Measurements from ENCODE around the gene HCN4. TPM values are rescaled to one million over a fixed set of nuclear protein-coding genes. Genes with fewer than 3 reads are reported as not detected.

HCN4 gene
- total RNA-seq, 2 experiments from 2014 or later, result not detected

- ATAC-seq (ENCODE audit: poor library complexity) (no peak), DNase-seq (no peak)
- H3K36me3 ChIP-seq (ENCODE audit: insufficient read depth, low read length), result no peaks in the 10 kb centered on the region
- Mint-ChIP-seq H3K4me1 (ENCODE audit: low read depth) (no peaks in the 10 kb centered on the region), H3K36me3 (ENCODE audit: low read depth) (no peaks in the 10 kb centered on the region), H3K27me3 (peaks cover 10% of the 10 kb centered on the region), H3K27ac (no peak overlapping the region), H3K9me3 (no peaks in the 10 kb centered on the region), H3K4me3 (no peak overlapping the region)
- H3K4me1 ChIP-seq (ENCODE audit: insufficient read depth, low read length), result no peaks in the 10 kb centered on the region
- intact Hi-C loops (cut with DNase I, micrococcal nuclease), result no loop called here
- TF ChIP-seq CTCF (IDR thresholded peaks at IDR 0.05), result no peak
- H3K27ac ChIP-seq (ENCODE audit: low read depth in 1 of 2, low read length in 2 of 2), result no peak overlapping the region
- H3K9me3 ChIP-seq (ENCODE audit: control insufficient read depth in 1 of 2, insufficient read depth in 1 of 2, low read length in 2 of 2), result peaks cover 0 to 20% of the 10 kb centered on the region in 2 experiments
- peaks cover 0 to 2% of the 10 kb centered on the region in 2 experiments for H3K27me3 ChIP-seq (ENCODE audit: control insufficient read depth in 1 of 2, insufficient read depth in 2 of 2, low read length in 2 of 2)
- ChIA-PET POLR2A (no interaction called here), CTCF (no interaction called here)
- no peak overlapping the region for H3K4me3 ChIP-seq (ENCODE audit: low read length)
Observed at GRCh38 chr15:73349191-73349590, 19.6 kb downstream of the HCN4 start.

- no peak for ATAC-seq (ENCODE audit: poor library complexity)
- no peak for TF ChIP-seq CTCF (IDR thresholded peaks at IDR 0.05)
- CTCF ChIA-PET, result no interaction called here
- H3K27me3 Mint-ChIP-seq, result peaks cover 8% of the 10 kb centered on the region
- Histone ChIP-seq H3K4me1 (ENCODE audit: insufficient read depth, low read length) (no peaks in the 10 kb centered on the region), H3K4me3 (ENCODE audit: low read length) (no peak overlapping the region), H3K36me3 (ENCODE audit: insufficient read depth, low read length) (no peaks in the 10 kb centered on the region), H3K27ac (ENCODE audit: low read depth in 1 of 2, low read length in 2 of 2) (no peak overlapping the region), H3K9me3 (ENCODE audit: control insufficient read depth in 1 of 2, insufficient read depth in 1 of 2, low read length in 2 of 2) (peaks cover 0 to 29% of the 10 kb centered on the region in 2 experiments), H3K27me3 (ENCODE audit: control insufficient read depth in 1 of 2, insufficient read depth in 2 of 2, low read length in 2 of 2) (peaks cover 0 to 2% of the 10 kb centered on the region in 2 experiments)
- H3K27ac Mint-ChIP-seq, result no peak overlapping the region
- intact Hi-C loops (cut with DNase I, micrococcal nuclease), result no loop called here
- H3K9me3 Mint-ChIP-seq, result peaks cover 2% of the 10 kb centered on the region
- H3K36me3 Mint-ChIP-seq (ENCODE audit: low read depth), result no peaks in the 10 kb centered on the region
- no peaks in the 10 kb centered on the region for H3K4me1 Mint-ChIP-seq (ENCODE audit: low read depth)
- POLR2A ChIA-PET, result no interaction called here
- no peak overlapping the region for H3K4me3 Mint-ChIP-seq
- peak; percentile 42 to 74 (median 52) for DNase-seq
Observed at GRCh38 chr15:73346735-73347312, 21.9 kb downstream of the HCN4 start.

GRCh38 chr15:73345658-73346057 lies 23.1 kb downstream of the HCN4 start:
- Histone ChIP-seq H3K27ac (ENCODE audit: low read depth in 1 of 2, low read length in 2 of 2) (no peak overlapping the region), H3K36me3 (ENCODE audit: insufficient read depth, low read length) (no peaks in the 10 kb centered on the region), H3K4me1 (ENCODE audit: insufficient read depth, low read length) (no peaks in the 10 kb centered on the region), H3K4me3 (ENCODE audit: low read length) (no peak overlapping the region), H3K27me3 (ENCODE audit: control insufficient read depth in 1 of 2, insufficient read depth in 2 of 2, low read length in 2 of 2) (peaks cover 0 to 2% of the 10 kb centered on the region in 2 experiments), H3K9me3 (ENCODE audit: control insufficient read depth in 1 of 2, insufficient read depth in 1 of 2, low read length in 2 of 2) (peaks cover 0 to 37% of the 10 kb centered on the region in 2 experiments)
- Mint-ChIP-seq H3K9me3 (peaks cover 2% of the 10 kb centered on the region), H3K36me3 (ENCODE audit: low read depth) (no peaks in the 10 kb centered on the region), H3K27me3 (peaks cover 8% of the 10 kb centered on the region), H3K4me1 (ENCODE audit: low read depth) (no peaks in the 10 kb centered on the region), H3K27ac (no peak overlapping the region), H3K4me3 (no peak overlapping the region)
- TF ChIP-seq CTCF (IDR thresholded peaks at IDR 0.05), result no peak
- intact Hi-C loops (cut with DNase I, micrococcal nuclease), result no loop called here
- ATAC-seq (ENCODE audit: poor library complexity), result no peak
- ChIA-PET POLR2A (no interaction called here), CTCF (no interaction called here)
- no peak for DNase-seq
